ENCODE data around the gene TRIM69.
"Not testable (repeated sequence)": the region's sequence is repeated elsewhere in the genome, so short reads cannot be mapped to it uniquely, and the experiment has no call there.

The TRIM69 gene

DNA sequence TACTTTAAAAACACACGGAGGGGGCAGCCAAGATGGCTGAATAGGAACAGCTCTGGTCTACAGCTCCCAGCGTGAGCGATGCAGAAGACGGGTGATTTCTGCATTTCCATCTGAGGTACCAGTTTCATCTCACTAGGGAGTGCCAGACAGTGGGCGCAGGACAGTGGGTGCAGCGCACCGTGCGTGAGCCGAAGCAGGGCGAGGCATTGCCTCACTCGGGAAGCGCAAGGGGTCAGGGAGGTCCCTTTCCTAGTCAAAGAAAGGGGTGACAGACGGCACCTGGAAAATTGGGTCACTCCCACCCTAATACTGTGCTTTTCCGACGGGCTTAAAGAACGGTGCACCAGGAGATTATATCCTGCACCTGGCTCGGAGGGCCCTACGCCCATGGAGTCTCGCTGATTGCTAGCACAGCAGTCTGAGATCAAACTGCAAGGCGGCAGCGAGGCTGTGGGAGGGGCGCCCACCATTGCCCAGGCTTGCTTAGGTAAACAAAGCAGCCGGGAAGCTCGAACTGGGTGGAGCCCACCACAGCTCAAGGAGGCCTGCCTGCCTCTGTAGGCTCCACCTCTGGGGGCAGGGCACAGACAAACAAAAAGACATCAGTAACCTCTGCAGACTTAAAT is 3.0 kb downstream of the TRIM69 start:
- not testable (repeated sequence) for DNase-seq (ENCODE audit: low spot score)

DNA sequence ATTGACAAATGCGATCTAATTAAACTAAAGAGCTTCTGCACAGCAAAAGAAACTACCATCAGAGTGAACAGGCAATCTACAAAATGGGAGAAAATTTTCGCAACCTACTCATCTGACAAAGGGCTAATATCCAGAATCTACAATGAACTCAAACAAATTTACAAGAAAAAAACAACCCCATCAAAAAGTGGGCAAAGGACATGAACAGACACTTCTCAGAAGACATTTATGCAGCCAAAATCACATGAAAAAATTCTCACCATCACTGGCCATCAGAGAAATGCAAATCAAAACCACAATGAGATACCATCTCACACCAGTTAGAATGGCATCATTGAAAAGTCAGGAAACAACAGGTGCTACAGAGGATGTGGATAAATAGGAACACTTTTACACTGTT is 7.1 kb downstream of the TRIM69 start:
- not testable (repeated sequence) for DNase-seq (ENCODE audit: low spot score)

DNA sequence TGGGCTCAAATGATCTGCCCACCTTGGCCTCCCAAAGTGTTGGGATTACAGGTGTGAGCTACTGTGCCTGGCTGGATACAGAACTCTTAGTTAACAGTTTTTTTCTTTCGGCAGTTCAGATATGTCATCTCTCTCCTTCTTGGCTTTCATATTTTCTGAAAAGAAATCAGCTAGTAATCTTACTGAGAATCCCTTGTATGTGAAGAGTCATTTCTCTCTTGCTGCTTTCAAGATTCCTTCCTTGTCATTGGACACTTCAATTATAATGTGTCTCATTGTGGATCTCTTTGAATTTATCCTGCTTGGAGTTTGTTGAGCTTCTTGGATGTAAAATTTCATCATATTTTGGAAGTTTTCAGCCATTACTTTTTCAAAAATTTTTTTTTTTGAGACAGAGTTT is 17.0 kb downstream of the TRIM69 start:
- no peak for DNase-seq (ENCODE audit: low spot score)

DNA sequence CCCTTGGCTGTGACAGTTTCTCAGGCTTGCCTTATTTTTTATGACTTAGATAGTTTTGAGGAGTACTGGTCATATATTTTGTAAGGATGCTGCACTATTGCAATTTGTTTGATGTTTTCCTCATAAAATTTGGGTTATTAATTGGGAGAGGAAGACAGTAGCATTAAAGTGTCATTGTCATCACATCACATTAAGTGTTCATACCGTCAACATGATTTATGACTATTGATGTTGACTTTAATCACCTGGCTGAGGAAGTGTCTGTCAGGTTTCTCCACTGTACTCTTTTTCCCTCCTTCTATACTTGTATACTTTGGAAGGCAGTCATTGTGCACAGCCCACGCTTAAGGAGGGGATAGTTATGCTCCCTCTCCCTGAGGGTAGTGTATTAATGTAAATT is 26.9 kb downstream of the TRIM69 start:
- no peak for DNase-seq (ENCODE audit: low spot score)

DNA sequence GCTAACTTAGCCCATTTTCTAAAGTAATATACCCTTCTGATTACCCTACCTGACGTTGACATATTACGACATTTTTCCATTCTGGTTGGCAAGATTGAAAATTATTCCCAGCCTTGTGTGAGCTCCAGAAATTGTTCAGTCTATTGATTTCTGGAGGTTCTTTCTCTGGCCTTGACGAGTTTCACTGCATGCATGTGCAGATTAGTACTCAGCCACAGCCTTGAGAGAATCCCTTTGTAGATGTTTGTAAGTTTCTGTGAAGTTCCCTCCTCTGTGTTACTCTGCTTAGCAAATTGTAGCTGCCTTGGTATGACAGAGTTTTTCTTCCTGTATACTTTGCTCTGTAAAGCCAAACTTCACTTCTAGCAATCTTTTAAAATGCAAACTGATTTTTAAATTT is 27.5 kb downstream of the TRIM69 start:
- DNase-seq (ENCODE audit: low spot score), result no peak

DNA sequence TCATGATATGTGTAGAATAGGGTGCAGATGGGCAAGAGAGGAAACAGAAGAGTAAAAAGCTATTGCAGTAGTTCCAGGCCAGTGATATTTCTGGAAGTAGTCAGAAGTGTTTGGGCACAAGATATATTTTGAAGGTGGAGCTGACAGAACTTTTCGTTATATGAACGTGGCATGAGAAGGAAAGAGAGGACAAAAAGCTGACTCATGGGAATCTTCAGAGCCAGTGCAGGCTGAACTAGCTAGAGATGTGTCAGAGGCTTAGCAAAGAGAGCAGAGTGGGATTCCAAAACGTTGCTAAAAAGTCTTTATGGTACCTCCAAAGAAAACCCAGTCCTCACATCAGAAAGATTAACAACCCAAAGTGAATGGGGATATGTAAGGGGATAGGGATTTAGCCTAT is 28.7 kb downstream of the TRIM69 start:
- no peak for DNase-seq (ENCODE audit: low spot score)

DNA sequence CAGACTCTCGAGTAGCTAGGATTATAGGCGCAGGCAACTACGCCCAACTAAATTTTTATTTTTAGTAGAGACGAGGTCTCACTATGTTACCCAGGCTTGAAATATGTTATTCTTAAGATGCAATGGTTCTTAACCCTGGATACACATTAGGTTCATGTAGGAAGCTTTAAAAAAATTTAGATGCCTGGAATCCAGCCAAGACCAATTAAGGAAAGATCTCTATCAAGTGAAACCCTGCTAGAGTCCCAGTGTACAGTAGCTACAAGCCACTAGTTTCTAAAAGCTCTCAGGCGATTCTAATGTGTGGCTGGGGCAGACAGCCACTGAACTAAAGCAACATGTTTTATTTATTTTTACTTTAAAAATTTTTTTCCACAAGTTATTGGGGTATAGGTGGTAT is 33.2 kb downstream of the TRIM69 start:
- no peak for DNase-seq (ENCODE audit: low spot score)

DNA sequence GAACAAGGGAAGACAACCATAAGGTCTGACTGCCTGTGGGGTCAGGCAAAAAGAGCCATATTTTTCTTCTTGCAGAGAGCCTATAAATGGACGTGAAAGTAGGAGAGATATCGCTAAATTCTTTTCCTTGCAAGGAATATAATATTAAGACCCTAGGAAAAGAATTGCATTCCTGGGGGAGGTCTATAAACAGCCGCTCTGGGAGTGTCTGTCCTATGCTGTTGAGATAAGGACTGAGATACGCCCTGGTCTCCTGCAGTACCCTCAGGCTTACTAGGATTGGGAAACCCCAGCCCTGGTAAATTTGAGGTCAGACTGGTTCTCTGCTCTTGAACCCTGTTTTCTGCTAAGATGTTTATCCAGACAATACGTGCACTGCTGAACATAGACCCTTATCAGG is 34.4 kb downstream of the TRIM69 start:
- DNase-seq (ENCODE audit: low spot score), result not testable (repeated sequence)

DNA sequence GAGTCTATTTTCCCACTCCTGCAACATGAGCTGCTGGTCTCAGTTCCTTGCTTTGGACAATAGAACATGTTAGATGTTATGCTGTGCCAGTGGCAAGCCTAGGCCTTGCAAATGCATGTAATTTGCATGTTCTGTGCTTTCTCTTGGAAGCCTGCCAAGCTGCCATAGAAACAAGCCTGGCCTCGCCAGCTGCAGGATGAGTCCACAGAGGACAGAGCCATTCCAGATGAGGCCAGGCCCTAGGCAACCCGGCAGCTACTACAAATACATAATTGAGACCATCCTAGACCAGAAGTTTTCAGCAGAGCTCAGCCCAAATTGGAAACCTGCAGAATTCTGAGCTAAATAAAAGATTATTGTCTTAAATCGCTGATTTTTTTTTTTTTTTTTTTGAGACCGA is 39.6 kb downstream of the TRIM69 start:
- no peak for DNase-seq (ENCODE audit: low spot score)

DNA sequence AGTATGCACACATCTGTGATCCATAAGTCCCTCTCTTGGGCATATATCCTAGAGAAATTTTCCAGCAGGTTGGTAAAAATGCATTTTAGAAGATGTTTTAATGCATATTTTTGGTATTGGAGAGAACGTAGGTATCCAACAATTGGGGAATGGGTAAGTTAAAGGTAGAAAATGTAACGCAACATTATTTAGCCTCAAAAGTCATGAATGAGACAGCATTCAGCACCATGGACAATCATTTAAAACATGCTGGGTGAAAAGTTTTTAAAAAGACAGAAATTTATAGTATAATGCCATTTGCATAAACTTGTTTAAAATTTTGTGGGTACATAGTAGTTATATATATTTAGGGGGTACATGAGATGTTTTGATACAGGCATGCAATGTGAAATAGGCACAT is 43.4 kb downstream of the TRIM69 start:
- no peak for DNase-seq (ENCODE audit: low spot score)

DNA sequence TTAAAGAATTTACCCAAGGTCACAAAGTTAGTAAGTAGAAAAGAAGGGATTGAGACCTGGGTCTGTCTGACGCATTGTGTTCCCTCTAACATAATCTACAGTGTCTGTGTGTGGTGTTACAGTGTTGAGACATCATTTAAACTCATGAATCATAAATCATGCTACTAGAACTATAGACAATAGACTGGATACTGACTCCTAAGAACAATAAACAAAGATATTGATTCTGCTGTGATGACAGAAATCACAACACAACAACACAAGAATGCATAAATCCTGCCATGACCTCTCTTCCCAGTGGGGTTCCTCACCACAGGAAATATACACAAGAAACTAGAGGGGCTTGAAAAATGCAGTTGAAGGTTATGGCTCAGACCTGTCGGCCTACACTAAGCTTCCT is 44.3 kb downstream of the TRIM69 start:
- no peak for DNase-seq (ENCODE audit: low spot score)

DNA sequence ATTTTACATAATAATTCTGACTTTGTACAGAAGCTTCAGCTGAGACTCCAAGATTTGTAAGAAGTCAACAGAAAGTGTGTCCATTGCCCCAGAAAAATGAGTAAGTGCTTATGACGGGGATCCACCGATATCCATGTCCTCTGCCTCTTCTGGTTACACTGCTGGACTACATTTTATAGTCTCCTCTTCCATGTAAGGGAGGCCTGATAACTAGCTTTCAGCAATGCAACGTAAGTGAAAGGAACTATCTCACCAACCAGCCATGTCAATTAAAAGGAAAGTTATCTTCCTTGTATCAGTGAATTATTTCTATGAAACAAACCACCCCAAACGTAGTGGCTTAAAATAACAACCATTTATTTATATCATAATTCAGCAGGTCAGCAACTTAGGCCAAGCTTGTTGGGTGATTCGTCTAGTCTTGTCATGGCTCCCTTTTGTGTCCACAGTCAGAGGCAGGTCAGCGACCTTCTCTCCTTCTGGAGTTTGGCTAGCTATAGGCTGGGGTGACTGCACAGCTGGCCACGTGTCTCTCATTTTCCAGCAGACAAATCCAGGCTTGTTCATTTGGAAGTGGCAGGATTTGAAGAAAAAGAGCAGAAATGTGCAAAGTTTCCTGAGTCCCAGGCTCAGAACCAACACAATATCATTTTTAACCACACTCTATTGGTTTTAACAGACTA is 44.9 kb downstream of the TRIM69 start:
- no peak for DNase-seq (ENCODE audit: low spot score)

DNA sequence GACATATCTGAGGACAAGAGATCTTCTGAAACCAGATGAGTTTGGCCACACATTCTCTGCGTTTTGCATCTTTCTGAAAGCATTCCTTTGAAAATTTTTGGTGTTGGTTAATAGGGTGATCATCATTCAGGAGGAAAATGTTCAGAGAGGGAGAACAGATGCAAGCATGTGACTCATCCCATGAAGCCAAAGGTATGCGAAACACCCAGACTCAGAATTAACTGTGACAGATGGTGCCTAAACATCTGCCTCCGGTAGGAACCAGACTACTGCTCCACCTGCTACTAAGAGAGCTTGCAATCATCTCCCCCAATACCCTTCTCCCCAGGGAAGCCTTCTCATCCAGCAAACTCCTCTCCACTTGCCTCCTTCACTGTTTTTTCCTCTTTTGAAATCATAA is 46.2 kb downstream of the TRIM69 start:
- DNase-seq (ENCODE audit: low spot score), result no peak

DNA sequence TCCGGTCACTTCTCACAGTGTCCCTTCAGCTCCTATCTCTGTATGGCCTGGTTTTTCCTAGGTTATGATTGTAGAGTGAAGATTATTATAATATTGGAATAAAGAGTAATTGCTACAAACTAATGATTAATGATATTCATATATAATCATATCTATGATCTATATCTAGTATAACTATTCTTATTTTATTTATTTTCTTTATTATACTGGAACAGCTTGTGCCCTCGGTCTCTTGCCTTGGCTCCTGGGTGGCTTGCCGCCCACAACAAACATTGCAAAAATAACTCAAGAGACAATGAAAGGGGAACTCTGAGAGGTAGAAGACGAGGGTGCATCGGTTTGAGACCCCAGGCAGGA is 48.6 kb downstream of the TRIM69 start:
- not testable (repeated sequence) for DNase-seq (ENCODE audit: low spot score)

DNA sequence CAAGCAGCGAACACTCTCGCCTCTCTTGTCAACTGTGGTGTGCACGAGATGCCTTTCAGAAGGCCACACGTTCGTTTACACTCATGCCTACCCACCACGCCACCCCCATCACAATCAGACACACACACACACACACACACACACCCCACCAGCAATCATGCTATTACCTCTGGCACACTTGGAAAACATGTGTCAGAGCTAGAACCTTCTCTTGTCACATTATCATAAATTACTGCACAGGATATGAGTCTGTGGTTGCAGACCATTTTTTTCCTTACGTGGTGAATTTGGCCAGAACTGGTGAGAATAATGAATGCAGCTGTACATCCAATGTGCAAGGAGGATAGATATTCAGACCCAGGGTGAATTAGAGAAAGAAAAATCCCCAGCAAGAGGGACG is 52.4 kb downstream of the TRIM69 start:
- no peak for DNase-seq (ENCODE audit: low spot score)

DNA sequence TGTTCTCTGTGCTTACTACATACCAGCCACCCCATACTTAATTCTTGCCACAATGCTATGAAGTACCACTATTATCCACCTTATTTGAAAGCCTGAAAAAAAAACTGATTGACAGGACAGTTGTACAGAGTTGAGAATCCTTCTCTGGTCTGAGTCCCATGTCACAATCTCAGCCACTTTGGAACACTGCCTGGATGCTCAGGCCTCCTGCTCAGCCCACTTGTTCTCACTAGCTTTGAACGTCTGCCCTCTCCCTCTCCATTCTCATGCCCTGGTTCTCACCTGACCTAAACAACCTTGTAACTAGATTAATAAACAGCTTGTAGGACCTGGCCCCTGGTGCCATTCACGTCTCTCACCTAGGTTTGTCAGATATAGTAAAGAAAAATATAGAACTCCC is 53.9 kb downstream of the TRIM69 start:
- no peak for DNase-seq (ENCODE audit: low spot score)

DNA sequence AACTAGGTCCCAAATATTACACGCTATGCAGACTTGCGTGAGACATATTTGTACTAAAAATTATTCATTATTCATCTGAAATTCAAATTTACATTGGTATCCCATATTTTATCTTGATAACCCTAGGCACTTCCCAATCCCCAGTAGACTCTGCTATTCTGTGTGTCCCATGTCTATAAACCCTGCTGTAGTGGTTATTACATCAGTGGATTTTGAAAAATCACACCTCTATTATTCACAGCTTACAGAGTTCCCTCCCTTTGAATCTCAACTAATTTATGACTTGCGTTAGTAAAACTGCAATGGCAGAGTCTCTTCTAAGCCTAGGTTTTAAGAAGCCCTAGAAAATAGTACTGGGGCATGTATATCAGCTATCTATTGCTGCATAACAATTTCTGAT is 54.3 kb downstream of the TRIM69 start:
- DNase-seq (ENCODE audit: low spot score), result no peak

DNA sequence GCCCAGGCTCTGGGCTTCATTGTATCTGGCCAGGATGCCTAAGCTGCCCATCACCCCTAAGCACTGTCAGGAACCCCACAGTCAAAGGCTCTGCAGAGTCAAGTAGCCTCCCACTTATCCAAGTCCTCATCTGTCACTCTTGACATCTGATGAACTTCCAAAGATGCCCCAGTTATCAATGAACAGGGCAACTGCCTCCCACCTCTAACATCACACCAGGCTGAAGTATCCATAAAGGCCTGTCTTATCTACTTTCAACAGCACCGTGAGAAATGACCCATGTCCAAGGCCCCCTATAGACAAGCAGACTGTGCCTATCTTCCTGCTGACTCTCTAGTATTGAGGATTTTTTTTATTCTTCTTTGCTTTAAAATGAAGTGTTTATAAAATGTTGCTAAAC is 56.4 kb downstream of the TRIM69 start:
- DNase-seq (ENCODE audit: low spot score), result no peak

DNA sequence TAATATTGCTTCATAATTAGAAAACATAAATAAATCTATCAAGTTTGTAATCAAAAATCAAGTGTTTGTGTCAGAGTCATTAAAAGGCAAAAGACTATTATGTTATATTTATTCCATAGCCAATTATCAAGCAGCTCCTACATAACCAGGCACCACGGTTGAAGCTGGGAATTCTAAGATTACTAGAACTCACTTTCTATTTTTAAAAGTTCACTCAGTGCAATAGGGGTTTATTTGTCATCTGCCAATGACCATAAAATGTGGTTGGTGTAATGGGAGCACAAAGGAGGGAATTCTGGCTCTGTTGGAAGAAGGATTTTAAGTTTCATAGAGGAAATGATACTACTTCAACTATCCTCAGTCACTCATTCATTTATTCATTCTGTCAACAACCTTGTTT is 57.7 kb downstream of the TRIM69 start:
- no peak for DNase-seq (ENCODE audit: low spot score)

DNA sequence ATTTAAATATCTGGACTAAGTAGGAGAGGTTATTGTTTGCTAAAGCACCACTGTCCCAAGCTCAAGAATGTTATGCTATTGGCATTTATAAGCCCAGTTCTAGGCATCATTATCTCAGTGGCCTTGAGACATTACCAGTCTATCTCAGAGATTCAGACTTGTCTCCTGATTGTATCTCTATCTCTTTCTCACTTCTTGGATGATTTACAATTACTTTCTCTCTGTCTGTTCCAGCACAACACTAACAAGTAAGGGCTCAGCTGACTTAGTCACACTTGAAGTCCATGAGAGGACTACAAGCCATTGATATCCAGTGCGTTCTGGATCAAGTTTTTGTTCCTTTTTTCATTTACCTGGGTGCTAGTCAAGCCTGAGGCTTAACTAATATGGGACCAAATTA is 60.2 kb downstream of the TRIM69 start:
- DNase-seq (ENCODE audit: low spot score), result no peak

DNA sequence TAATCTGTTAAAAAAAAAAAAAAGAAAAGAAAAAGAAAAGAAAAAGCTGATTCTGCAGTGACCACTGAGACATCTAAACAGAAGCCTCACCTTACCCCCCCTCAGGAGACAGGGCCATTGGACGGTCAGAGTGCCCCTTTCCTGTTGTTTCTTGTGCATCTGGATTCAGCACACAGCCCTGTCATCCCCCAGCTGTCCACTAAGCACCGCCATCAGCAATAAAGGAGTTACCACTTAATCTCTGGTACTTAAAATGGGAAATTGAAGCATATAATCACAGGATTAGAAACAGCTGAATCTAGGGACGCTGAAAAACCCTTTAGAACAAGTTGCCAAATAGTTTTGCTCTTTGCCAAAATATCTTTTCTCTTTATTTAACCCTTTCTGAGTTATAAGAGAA is 62.5 kb downstream of the TRIM69 start:
- no peak for DNase-seq (ENCODE audit: low spot score)

DNA sequence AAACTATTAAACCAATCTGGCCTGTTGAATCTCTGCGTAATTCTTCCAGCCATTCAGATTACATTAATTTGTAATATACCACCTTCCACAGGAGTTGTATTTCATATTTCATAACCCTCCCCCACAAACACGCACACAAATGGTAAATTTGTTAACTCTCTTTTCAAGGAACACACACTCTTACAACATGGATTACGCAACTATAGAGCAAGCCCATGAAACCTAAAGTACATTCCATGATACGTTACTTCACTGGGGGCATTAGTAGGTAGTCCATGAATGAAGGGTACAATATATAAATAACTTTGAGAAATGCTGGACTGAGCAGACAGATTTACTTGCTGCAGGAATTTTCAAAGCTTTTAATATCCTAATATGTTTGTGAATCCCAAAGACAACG is 65.0 kb downstream of the TRIM69 start:
- no peak for DNase-seq (ENCODE audit: low spot score)

DNA sequence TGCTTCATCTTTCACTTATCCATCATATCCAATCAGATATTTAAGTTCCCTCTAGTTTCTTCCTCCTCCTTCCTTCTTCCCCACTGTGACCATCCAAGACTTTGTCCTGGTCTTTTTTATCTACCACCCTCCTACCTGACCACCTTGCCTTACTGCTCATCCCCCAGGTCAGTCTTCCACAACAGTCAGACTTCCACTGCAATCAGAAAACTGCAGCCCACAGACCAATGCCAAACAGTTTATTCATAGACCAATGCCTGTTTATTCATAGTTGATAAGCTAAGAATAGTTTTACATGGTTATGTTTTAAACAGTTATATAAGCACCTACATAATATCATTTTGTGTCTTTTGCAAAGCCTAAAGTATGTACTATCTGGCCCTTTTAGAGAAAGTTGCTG is 65.5 kb downstream of the TRIM69 start:
- DNase-seq (ENCODE audit: low spot score), result no peak

DNA sequence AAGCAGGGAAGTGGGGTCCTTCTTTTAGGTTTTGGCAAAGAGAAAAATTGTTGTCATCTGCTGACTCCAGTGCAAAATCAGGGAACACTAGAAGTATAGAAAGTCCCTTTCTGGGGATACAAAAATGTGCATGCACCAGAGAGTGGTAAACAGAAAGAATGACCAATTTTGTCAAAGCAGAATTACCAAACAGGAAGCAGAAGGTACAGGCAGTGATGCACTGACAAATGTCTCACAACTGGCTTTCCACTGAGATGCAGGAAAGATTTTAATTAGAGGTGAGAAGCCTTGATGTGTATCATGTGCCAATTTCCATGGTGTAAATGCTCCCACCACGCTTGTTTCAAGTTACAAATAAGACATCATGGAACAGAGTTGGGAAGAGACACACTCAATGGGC is 66.0 kb downstream of the TRIM69 start:
- no peak for DNase-seq (ENCODE audit: low spot score)
